PC-9 (cell line): ENCODE data around the gene IL11.

Experiments
- CTCF ChIP-seq: fragments of 200-600 bp; sonication (generic); conservative IDR thresholded peaks from 2 replicates; pipeline ENCODE4 v1.6.1; 2017; ENCODE audit warnings: mixed run types, antibody characterized with exemption, mild to moderate bottlenecking, moderate library complexity
- EZH2 ChIP-seq: fragments of 200-600 bp; sonication (generic); IDR thresholded peaks from 2 replicates; pipeline ENCODE4 v1.8.0; 2017; ENCODE audit warnings: antibody characterized with exemption, low read depth

- TF ChIP-seq CTCF (no peak), EZH2 (no peak)
Measured at GRCh38 chr19:55392820-55393761, 22.8 kb upstream of the IL11 start.
